Pulmonary artery endothelial cell (primary cell): ENCODE results near the gene LSMEM2. TPM values are rescaled to one million over a fixed set of nuclear protein-coding genes. Genes with fewer than 3 reads are reported as not detected.
"Not testable (repeated sequence)": the region's sequence is repeated elsewhere in the genome, so short reads cannot be mapped to it uniquely, and the experiment has no call there.

Experiments
- DNase-seq: peaks from one replicate; pipeline ENCODE4 v3.0.0-alpha.2; 2011; ENCODE audit warnings: low read depth, low spot score
- total RNA-seq: library from RNA; depleted of rRNA; stranded (reverse); fragments of >200 nt; gene quantifications from 2 replicates; pipeline ENCODE4 v1.2.3, GENCODE V29; 2014

LSMEM2 gene
- total RNA-seq, 1 donor from 2014 or later, result not detected

- peak; percentile 71 for DNase-seq
Observed at GRCh38 chr3:50245831-50246516, 32.9 kb upstream of the LSMEM2 start.

- DNase-seq, result peak; percentile 70
Observed at GRCh38 chr3:50246517-50246954, 32.4 kb upstream of the LSMEM2 start.

- no peak for DNase-seq
Observed at GRCh38 chr3:50248387-50248786, 30.5 kb upstream of the LSMEM2 start.

- no peak for DNase-seq
Observed at GRCh38 chr3:50249457-50249856, 29.4 kb upstream of the LSMEM2 start.

GRCh38 chr3:50250514-50250913, 28.4 kb upstream of the LSMEM2 start:
- DNase-seq, result no peak

GRCh38 chr3:50251220-50251619, 27.7 kb upstream of the LSMEM2 start:
- DNase-seq, result peak; percentile 59

- peak; percentile 82 for DNase-seq
Observed at GRCh38 chr3:50254577-50255250, 24.2 kb upstream of the LSMEM2 start.

- no peak for DNase-seq
Observed at GRCh38 chr3:50255251-50255615, 23.7 kb upstream of the LSMEM2 start.

- DNase-seq, result no peak
Observed at GRCh38 chr3:50256978-50257890, 21.7 kb upstream of the LSMEM2 start.

GRCh38 chr3:50258029-50258680, 20.7 kb upstream of the LSMEM2 start:
- DNase-seq, result no peak

GRCh38 chr3:50258979-50259378, 19.9 kb upstream of the LSMEM2 start:
- DNase-seq, result no peak

GRCh38 chr3:50259432-50260026, 19.4 kb upstream of the LSMEM2 start:
- no peak for DNase-seq

- peak; percentile 63 for DNase-seq
Observed at GRCh38 chr3:50260027-50260941, 18.6 kb upstream of the LSMEM2 start.

GRCh38 chr3:50260942-50261441, 17.9 kb upstream of the LSMEM2 start:
- DNase-seq, result no peak

GRCh38 chr3:50261505-50261904, 17.4 kb upstream of the LSMEM2 start:
- DNase-seq, result no peak

GRCh38 chr3:50262200-50262599, 16.7 kb upstream of the LSMEM2 start:
- not testable (repeated sequence) for DNase-seq

GRCh38 chr3:50262778-50263177, 16.1 kb upstream of the LSMEM2 start:
- no peak for DNase-seq

- no peak for DNase-seq
Observed at GRCh38 chr3:50263478-50264382, 15.2 kb upstream of the LSMEM2 start.
